ENCODE measurements around the gene GUCA1C. TPM values are rescaled to one million over a fixed set of nuclear protein-coding genes. Genes with fewer than 3 reads are reported as not detected.

Gene GUCA1C
- total and polyA plus RNA-seq, 2 of the 8 experiments (the other 6 are each of a cell fraction or from before 2014, with no cell fraction given): not detected

- Histone ChIP-seq H3K14ac (ENCODE audit: insufficient read length) (no peak overlapping the region), H3K23me2 (ENCODE audit: low read depth, low read length) (no peaks in the 10 kb centered on the region), H2BK5ac (ENCODE audit: low read depth, low read length) (no peak overlapping the region), H3K27me3 (replicated peaks in 1 of 4; ENCODE audit: control insufficient read depth in 3 of 4, extremely low read depth in 1 of 4, insufficient read depth in 3 of 4, low read length in 3 of 4) (no peaks in the 10 kb centered on the region), H2BK15ac (ENCODE audit: low read length) (no peak overlapping the region), H4K5ac (ENCODE audit: insufficient read length, low read depth, low read length) (no peak overlapping the region), H3K27ac (ENCODE audit: low read depth, low read length) (no peak overlapping the region), H3K18ac (ENCODE audit: extremely low read depth, low read length) (no peak overlapping the region), H3K79me1 (ENCODE audit: low read depth, low read length) (no peaks in the 10 kb centered on the region), H4K91ac (replicated peaks; ENCODE audit: insufficient read length, low read length) (no peak overlapping the region), H4K20me1 (replicated peaks in 1 of 2; ENCODE audit: control insufficient read depth in 1 of 2, insufficient read depth in 2 of 2, low read length in 2 of 2) (no peaks in the 10 kb centered on the region), H3K4me1 (replicated peaks in 1 of 4; ENCODE audit: control insufficient read depth in 3 of 4, insufficient read depth in 4 of 4, low read length in 3 of 4) (no peaks in the 10 kb centered on the region), H3K36me3 (ENCODE audit: control insufficient read depth in 2 of 4, insufficient read depth in 4 of 4, low read length in 3 of 4) (no peaks in the 10 kb centered on the region), H3K9me3 (ENCODE audit: insufficient read depth in 2 of 2, low read depth in 1 of 2, low read length in 1 of 2) (no peaks in the 10 kb centered on the region), H2AK5ac (ENCODE audit: low read depth, low read length) (no peak overlapping the region), H3K4ac (replicated peaks; ENCODE audit: insufficient read length, low read depth, low read length) (no peak overlapping the region), H3K9ac (replicated peaks in 1 of 4; ENCODE audit: extremely low read depth in 1 of 4, low read depth in 3 of 4, low read length in 3 of 4) (no peak overlapping the region), H3K4me3 (ENCODE audit: extremely low read depth in 1 of 4, insufficient read depth in 2 of 4, low read depth in 3 of 4, low read length in 4 of 4) (no peak overlapping the region), H3K56ac (replicated peaks; ENCODE audit: insufficient read length, low read depth, low read length) (no peak overlapping the region), H2AFZ (ENCODE audit: low read length) (peak overlapping the region; percentile 49; the same call in 1 of the 2 replicates), H2BK120ac (replicated peaks; ENCODE audit: low read depth, low read length) (no peak overlapping the region), H4K8ac (ENCODE audit: extremely low read depth, insufficient read depth, low read length) (no peak overlapping the region), H2BK20ac (ENCODE audit: low read length) (no peak overlapping the region), H3K79me2 (ENCODE audit: control insufficient read depth in 1 of 2, insufficient read depth in 2 of 2, low read length in 2 of 2) (no peaks in the 10 kb centered on the region), H3K4me2 (ENCODE audit: insufficient read depth in 1 of 2, low read depth in 2 of 2, low read length in 2 of 2) (no peak overlapping the region), H3K23ac (ENCODE audit: insufficient read length) (no peak overlapping the region), H2BK12ac (ENCODE audit: low read depth, low read length) (no peak overlapping the region)
- CTCF ChIA-PET (ENCODE audit: partially characterized antibody): interaction anchor here (1.1 to 1.2 kb wide), 2 partner anchors 39 to 72 kb away, joined by 3 to 5 read pairs; no protein-coding TSS in a partner anchor
- WGBS, 2 experiments (ENCODE audit: extremely low coverage in 1 of 2, insufficient coverage in 1 of 2, insufficient read length in 1 of 2, insufficient replicate concordance in 2 of 2, low coverage in 1 of 2, low lambda C conversion rate in 2 of 2, missing lambda C conversion rate in 1 of 2): 87% methylated on average over 4 of the region's 4 CpGs; no CpG with 5 or more reads in 1 of the 2 experiments
- FAIRE-seq (no peak), DNase-seq (ENCODE audit: low read depth in 1 of 2, low spot score in 2 of 2) (no peak)
- POLR2A ChIA-PET (ENCODE audit: partially characterized antibody): no interaction called here
- TF ChIP-seq, protein P1, sequence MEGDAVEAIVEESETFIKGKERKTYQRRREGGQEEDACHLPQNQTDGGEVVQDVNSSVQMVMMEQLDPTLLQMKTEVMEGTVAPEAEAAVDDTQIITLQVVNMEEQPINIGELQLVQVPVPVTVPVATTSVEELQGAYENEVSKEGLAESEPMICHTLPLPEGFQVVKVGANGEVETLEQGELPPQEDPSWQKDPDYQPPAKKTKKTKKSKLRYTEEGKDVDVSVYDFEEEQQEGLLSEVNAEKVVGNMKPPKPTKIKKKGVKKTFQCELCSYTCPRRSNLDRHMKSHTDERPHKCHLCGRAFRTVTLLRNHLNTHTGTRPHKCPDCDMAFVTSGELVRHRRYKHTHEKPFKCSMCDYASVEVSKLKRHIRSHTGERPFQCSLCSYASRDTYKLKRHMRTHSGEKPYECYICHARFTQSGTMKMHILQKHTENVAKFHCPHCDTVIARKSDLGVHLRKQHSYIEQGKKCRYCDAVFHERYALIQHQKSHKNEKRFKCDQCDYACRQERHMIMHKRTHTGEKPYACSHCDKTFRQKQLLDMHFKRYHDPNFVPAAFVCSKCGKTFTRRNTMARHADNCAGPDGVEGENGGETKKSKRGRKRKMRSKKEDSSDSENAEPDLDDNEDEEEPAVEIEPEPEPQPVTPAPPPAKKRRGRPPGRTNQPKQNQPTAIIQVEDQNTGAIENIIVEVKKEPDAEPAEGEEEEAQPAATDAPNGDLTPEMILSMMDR (IDR thresholded peaks at IDR 0.05; ENCODE audit: control extremely low read depth in 1 of 3, insufficient read depth in 1 of 3, low read depth in 1 of 3, low read length in 3 of 3): no peak
- TF ChIP-seq JUN (IDR thresholded peaks at IDR 0.05; ENCODE audit: low read depth, low read length): no peak
- no peak for TF ChIP-seq POU5F1 (IDR thresholded peaks at IDR 0.05; ENCODE audit: low read depth, low read length)
- TF ChIP-seq NANOG (IDR thresholded peaks at IDR 0.05; ENCODE audit: insufficient read depth, low read depth, low read length, poor library complexity, severe bottlenecking): no peak
- TF ChIP-seq, protein P2, sequence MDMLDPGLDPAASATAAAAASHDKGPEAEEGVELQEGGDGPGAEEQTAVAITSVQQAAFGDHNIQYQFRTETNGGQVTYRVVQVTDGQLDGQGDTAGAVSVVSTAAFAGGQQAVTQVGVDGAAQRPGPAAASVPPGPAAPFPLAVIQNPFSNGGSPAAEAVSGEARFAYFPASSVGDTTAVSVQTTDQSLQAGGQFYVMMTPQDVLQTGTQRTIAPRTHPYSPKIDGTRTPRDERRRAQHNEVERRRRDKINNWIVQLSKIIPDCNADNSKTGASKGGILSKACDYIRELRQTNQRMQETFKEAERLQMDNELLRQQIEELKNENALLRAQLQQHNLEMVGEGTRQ (IDR thresholded peaks at IDR 0.05; ENCODE audit: low read length): no peak
- no peak for TF ChIP-seq CBX8 (IDR thresholded peaks at IDR 0.05; ENCODE audit: borderline replicate concordance, low read depth, low read length)
These were observed 469 bp downstream of the GUCA1C start for GRCh38 chr3:108953210-108953609.
